ENCODE results near the gene SRPK1.

The SRPK1 gene

GRCh38 chr6:35817515-35817914, 103.4 kb downstream of the SRPK1 start:
- no peak for DNase-seq (ENCODE audit: low spot score)

- DNase-seq (ENCODE audit: low spot score): no peak
These were observed 109.3 kb downstream of the SRPK1 start for GRCh38 chr6:35811699-35811995.

- peak; percentile 34 for DNase-seq (ENCODE audit: low spot score)
These were observed 109.8 kb downstream of the SRPK1 start for GRCh38 chr6:35810971-35811698.

GRCh38 chr6:35809809-35810208, 111.1 kb downstream of the SRPK1 start:
- no peak for DNase-seq (ENCODE audit: low spot score)

GRCh38 chr6:35808688-35809087, 112.2 kb downstream of the SRPK1 start:
- no peak for DNase-seq (ENCODE audit: low spot score)

GRCh38 chr6:35804996-35805736, 115.7 kb downstream of the SRPK1 start, which contains the start of gene LHFPL5:
Gene LHFPL5 (plus strand): TSS chr6:35805352. CDS start chr6:35805671, 319 bp downstream.
- no peak for DNase-seq (ENCODE audit: low spot score)

GRCh38 chr6:35801148-35801547, 119.8 kb downstream of the SRPK1 start:
- DNase-seq (ENCODE audit: low spot score): no peak

GRCh38 chr6:35798706-35799105, 122.2 kb downstream of the SRPK1 start:
- DNase-seq (ENCODE audit: low spot score): no peak

- no peak for DNase-seq (ENCODE audit: low spot score)
These were observed 122.9 kb downstream of the SRPK1 start for GRCh38 chr6:35797837-35798526.

- DNase-seq (ENCODE audit: low spot score): no peak
These were observed 124.7 kb downstream of the SRPK1 start for GRCh38 chr6:35796236-35796635.

GRCh38 chr6:35795453-35796071, 125.3 kb downstream of the SRPK1 start:
- no peak for DNase-seq (ENCODE audit: low spot score)

- DNase-seq (ENCODE audit: low spot score): no peak
These were observed 126.1 kb downstream of the SRPK1 start for GRCh38 chr6:35794536-35795452.

- DNase-seq (ENCODE audit: low spot score): no peak
These were observed 130.2 kb downstream of the SRPK1 start for GRCh38 chr6:35790683-35791082.

- no peak for DNase-seq (ENCODE audit: low spot score)
These were observed 132.4 kb downstream of the SRPK1 start for GRCh38 chr6:35788423-35788982.

- DNase-seq (ENCODE audit: low spot score): no peak
These were observed 133.4 kb downstream of the SRPK1 start for GRCh38 chr6:35787266-35788218.

GRCh38 chr6:35786810-35787209, 134.1 kb downstream of the SRPK1 start:
- DNase-seq (ENCODE audit: low spot score): no peak

- DNase-seq (ENCODE audit: low spot score): no peak
These were observed 134.6 kb downstream of the SRPK1 start for GRCh38 chr6:35786272-35786671.

- DNase-seq (ENCODE audit: low spot score): no peak
These were observed 136.7 kb downstream of the SRPK1 start for GRCh38 chr6:35784200-35784599.

Data from hepatic stellate cell (primary cell).